Fibroblast of lung (primary cell): ENCODE results near the gene CAPN10.

Experiments used
- CTCF ChIP-seq, 2 donors: IDR thresholded peaks in 1 of 2; conservative IDR thresholded peaks in 1 of 2; 1 replicate in 1 of 2; 2 replicates in 1 of 2; pipeline ENCODE4 v1.5.1; 2011 to 2012; ENCODE audit warnings: low read length in 2 of 2, control low read depth in 1 of 2, inconsistent platforms in 1 of 2, low read depth in 1 of 2, mild to moderate bottlenecking in 1 of 2
- EZH2 ChIP-seq: IDR thresholded peaks from 2 replicates; pipeline ENCODE4 v1.5.1; 2012; ENCODE audit warnings: low read length, control low read depth, mild to moderate bottlenecking; ENCODE audit errors: missing control alignments

DNA sequence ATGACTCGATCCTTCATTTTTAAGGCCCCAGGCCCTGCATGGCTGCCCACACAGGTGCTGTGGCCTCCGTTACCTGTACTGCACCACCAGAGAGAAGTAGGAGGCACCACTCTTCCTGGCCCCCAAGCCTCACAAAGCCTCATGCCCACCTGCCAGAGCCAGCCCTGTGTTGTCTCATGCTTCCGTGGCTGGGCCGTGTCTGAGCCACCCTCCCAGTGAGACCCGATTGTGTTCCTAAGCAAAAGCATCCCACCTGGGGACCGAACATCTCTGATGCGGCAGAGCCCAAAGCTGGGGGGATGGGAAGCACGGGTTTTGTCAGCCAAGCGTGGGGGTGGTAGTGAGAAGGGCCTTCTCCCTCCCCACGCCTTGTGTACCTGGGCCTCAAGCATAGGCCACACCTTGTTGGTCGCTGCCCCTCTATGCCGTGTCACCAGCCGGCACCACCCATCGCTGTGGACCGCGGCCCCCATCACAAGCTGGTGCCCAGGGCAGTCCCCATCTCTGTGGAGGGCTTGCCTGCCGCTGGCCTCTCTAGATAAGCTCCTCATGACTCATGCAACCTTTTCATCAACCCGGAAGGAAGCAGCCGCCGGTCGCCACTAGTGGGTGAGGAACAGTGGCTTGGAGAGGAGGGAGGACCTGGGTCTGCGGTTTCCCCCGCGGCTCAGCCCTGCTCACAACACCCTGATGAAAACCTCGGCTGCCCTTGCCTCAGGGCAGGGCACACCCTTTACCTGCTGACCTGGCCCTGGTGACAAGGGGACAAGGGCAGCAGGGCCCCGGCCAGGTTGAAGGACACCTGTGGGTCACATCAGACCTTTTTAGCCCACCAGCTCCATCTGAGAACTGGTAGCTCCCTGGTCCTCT lies 21.0 kb upstream of the CAPN10 start:
- TF ChIP-seq CTCF (conservative IDR thresholded peaks at IDR 0.05 in 1 of 2, IDR thresholded peaks at IDR 0.05 in 1 of 2; ENCODE audit: low read depth in 1 of 2, low read length in 2 of 2) (no peak), EZH2 (no peak)
